Measurements from ENCODE around the gene FAM50A.
A peak's percentile ranks its signal among the peaks of the same experiment; 100 is the strongest.

FAM50A gene

DNA sequence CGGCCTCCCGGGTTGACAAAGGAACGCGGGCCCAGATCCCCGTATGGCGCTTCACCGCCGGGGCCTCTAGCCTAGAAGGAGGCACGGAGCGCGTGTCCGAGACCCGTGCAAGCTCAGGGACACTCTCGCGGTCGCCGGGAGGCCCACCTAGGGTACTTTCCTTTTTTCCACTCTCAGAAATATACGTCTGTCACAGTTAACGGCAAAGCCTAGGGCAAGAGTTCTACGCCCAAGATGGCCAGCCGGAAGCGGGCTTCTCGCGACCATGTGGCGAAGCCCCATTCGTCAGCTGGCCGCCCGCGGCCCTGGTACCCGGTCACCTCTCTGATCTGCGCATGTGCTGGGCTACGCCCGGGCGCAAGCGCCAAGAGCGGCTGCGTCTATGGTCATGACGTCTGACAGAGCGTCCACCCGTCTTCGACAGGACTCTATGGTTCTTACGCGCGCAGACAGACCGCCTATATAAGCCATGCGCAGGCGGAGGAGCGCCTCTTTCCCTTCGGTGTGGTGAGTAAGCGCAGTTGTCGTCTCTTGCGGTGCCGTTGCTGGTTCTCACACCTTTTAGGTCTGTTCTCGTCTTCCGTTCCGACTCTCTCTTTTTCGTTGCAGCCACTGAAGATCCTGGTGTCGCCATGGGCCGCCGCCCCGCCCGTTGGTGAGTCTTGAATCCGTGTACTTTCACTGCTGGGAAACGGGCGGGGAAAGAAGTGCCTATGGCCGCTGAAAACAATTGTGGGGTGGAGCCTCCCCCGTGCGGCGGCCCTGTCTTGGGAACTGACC, 45.9 kb upstream of the FAM50A start, which contains the start of gene RPL10 (continued):
- TF ChIP-seq, protein P1, sequence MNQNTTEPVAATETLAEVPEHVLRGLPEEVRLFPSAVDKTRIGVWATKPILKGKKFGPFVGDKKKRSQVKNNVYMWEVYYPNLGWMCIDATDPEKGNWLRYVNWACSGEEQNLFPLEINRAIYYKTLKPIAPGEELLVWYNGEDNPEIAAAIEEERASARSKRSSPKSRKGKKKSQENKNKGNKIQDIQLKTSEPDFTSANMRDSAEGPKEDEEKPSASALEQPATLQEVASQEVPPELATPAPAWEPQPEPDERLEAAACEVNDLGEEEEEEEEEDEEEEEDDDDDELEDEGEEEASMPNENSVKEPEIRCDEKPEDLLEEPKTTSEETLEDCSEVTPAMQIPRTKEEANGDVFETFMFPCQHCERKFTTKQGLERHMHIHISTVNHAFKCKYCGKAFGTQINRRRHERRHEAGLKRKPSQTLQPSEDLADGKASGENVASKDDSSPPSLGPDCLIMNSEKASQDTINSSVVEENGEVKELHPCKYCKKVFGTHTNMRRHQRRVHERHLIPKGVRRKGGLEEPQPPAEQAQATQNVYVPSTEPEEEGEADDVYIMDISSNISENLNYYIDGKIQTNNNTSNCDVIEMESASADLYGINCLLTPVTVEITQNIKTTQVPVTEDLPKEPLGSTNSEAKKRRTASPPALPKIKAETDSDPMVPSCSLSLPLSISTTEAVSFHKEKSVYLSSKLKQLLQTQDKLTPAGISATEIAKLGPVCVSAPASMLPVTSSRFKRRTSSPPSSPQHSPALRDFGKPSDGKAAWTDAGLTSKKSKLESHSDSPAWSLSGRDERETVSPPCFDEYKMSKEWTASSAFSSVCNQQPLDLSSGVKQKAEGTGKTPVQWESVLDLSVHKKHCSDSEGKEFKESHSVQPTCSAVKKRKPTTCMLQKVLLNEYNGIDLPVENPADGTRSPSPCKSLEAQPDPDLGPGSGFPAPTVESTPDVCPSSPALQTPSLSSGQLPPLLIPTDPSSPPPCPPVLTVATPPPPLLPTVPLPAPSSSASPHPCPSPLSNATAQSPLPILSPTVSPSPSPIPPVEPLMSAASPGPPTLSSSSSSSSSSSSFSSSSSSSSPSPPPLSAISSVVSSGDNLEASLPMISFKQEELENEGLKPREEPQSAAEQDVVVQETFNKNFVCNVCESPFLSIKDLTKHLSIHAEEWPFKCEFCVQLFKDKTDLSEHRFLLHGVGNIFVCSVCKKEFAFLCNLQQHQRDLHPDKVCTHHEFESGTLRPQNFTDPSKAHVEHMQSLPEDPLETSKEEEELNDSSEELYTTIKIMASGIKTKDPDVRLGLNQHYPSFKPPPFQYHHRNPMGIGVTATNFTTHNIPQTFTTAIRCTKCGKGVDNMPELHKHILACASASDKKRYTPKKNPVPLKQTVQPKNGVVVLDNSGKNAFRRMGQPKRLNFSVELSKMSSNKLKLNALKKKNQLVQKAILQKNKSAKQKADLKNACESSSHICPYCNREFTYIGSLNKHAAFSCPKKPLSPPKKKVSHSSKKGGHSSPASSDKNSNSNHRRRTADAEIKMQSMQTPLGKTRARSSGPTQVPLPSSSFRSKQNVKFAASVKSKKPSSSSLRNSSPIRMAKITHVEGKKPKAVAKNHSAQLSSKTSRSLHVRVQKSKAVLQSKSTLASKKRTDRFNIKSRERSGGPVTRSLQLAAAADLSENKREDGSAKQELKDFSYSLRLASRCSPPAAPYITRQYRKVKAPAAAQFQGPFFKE (tag by site-specific recombination; IDR thresholded peaks at IDR 0.05; ENCODE audit: borderline replicate concordance), result no peak
- no peak for TF ChIP-seq ZNF302 (tag by site-specific recombination; IDR thresholded peaks at IDR 0.05; ENCODE audit: low read depth)
- TF ChIP-seq GFI1B (tag by site-specific recombination; IDR thresholded peaks at IDR 0.05), result peak; percentile 67; the same call in 1 of the 2 replicates
- TF ChIP-seq ZNF843 (tag by site-specific recombination; IDR thresholded peaks at IDR 0.05), result 0 out of 2 replicates have a peak, but pooled peaks have one; percentile 11
- TF ChIP-seq BCL11A (tag by site-specific recombination; IDR thresholded peaks at IDR 0.05; ENCODE audit: low read depth), result no peak
- no peak for TF ChIP-seq GLI2 (tag by site-specific recombination; IDR thresholded peaks at IDR 0.05; ENCODE audit: borderline replicate concordance, low read depth)
- no peak for TF ChIP-seq ZNF350 (tag by site-specific recombination; IDR thresholded peaks at IDR 0.05)
- TF ChIP-seq ZNF837 (tag by site-specific recombination; IDR thresholded peaks at IDR 0.05), result peak; percentile 78; the same call in 1 of the 2 replicates
- TF ChIP-seq ZNF37A (tag by site-specific recombination; IDR thresholded peaks at IDR 0.05), result no peak
- TF ChIP-seq IKZF3 (tag by site-specific recombination; IDR thresholded peaks at IDR 0.05), result no peak
- TF ChIP-seq ZNF585B (tag by site-specific recombination; IDR thresholded peaks at IDR 0.05), result no peak
- no peak for TF ChIP-seq ZNF521 (tag by site-specific recombination; IDR thresholded peaks at IDR 0.05)
- no peak for TF ChIP-seq ZFP3 (tag by site-specific recombination; IDR thresholded peaks at IDR 0.05; ENCODE audit: low read depth)
- no peak for TF ChIP-seq FEZF1 (tag by site-specific recombination; IDR thresholded peaks at IDR 0.05)
- TF ChIP-seq KLF10 (tag by site-specific recombination; IDR thresholded peaks at IDR 0.05), result no peak; the same call in 1 of the 2 replicates
- no peak for TF ChIP-seq ZNF558 (tag by site-specific recombination; IDR thresholded peaks at IDR 0.05)
- TF ChIP-seq ZNF311 (tag by site-specific recombination; IDR thresholded peaks at IDR 0.05; ENCODE audit: borderline replicate concordance), result no peak
- peak; percentile 64 for TF ChIP-seq ZBTB17 (tag by site-specific recombination; IDR thresholded peaks at IDR 0.05)

DNA sequence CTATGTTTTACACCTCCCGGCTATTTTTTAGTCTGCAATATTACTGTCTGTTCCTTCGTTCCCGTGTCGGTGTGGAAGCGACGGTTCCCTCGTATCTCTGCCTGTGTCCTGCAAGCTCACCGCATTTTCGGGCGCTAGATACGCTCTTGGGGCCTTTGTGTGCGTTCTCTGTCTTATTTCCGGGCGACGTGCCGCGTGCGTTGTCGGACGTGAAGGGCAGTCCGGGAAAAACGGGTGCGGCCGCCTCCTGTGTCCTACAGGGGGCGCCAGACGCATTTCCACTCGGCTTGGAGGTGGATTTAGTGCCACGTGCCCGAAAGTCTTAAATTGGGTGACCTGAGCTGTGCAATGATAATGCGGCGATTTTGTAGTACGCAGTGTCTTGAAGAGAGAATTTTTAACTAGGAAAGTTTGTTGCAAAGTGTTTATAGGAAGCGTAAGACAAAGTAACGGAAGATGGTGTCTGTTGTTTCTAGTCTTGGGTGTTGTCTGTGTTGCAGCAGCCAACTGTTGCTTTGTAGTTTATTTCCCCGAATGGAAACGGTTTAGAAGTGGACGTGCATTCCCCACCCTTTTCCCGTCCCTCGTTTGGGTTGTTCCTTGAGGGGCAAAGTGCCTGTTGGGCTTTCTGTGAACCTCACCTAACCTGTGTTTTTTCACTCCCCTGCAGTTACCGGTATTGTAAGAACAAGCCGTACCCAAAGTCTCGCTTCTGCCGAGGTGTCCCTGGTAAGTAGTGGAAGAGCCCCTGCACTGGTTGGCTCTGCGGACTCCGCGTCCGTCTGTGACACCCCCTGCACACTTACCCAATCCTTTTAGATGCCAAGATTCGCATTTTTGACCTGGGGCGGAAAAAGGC, 45.0 kb upstream of the FAM50A start:
- Histone ChIP-seq H3K36me3 (ENCODE audit: control insufficient read depth in 2 of 2, insufficient read depth in 1 of 2, low read length in 2 of 2) (peaks cover 0 to 44% of the 10 kb centered on the region in 2 experiments; a peak in 1 of 3 replicates), H3K27ac (ENCODE audit: extremely low read depth, low read depth, low read length) (peak overlapping the region; percentile 84), H3K4me1 (ENCODE audit: control insufficient read depth, insufficient read depth, low read length) (no peaks in the 10 kb centered on the region), H3K9me3 (ENCODE audit: control insufficient read depth, insufficient read depth, low read depth, low read length) (no peaks in the 10 kb centered on the region), H3K4me3 (ENCODE audit: low read depth, low read length) (peak overlapping the region; percentile 66)
- ChIA-PET POLR2A (interaction anchor here (0.6 to 6.5 kb wide), 12 partner anchors 12 to 134 kb away, joined by 3 to 57 read pairs (median 7); partner anchors contain the start of genes DNASE1L1, EMD, FLNA and SLC10A3), CTCF (interaction anchor here (0.6 to 1.9 kb wide), 16 partner anchors 9 to 136 kb away, joined by 3 to 8 read pairs (median 4); partner anchors contain the start of gene DNASE1L1)
- TF ChIP-seq ZNF660 (tag by site-specific recombination; IDR thresholded peaks at IDR 0.05) (0 out of 2 replicates have a peak, but pooled peaks have one; percentile 6), ZNF76 (tag by site-specific recombination; IDR thresholded peaks at IDR 0.05; ENCODE audit: borderline replicate concordance, low read depth) (peak; percentile 60; the same call in 1 of the 2 replicates), SCRT2 (tag by site-specific recombination; IDR thresholded peaks at IDR 0.05) (peak; percentile 97), RBAK (tag by site-specific recombination; IDR thresholded peaks at IDR 0.05) (no peak), ZNF776 (tag by site-specific recombination; IDR thresholded peaks at IDR 0.05; ENCODE audit: borderline replicate concordance) (no peak)
- TF ChIP-seq, protein P2, sequence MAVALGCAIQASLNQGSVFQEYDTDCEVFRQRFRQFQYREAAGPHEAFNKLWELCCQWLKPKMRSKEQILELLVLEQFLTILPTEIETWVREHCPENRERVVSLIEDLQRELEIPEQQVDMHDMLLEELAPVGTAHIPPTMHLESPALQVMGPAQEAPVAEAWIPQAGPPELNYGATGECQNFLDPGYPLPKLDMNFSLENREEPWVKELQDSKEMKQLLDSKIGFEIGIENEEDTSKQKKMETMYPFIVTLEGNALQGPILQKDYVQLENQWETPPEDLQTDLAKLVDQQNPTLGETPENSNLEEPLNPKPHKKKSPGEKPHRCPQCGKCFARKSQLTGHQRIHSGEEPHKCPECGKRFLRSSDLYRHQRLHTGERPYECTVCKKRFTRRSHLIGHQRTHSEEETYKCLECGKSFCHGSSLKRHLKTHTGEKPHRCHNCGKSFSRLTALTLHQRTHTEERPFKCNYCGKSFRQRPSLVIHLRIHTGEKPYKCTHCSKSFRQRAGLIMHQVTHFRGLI (tag by site-specific recombination; IDR thresholded peaks at IDR 0.05), result peak; percentile 33; the same call in 1 of the 2 replicates
- TF ChIP-seq, protein P3, sequence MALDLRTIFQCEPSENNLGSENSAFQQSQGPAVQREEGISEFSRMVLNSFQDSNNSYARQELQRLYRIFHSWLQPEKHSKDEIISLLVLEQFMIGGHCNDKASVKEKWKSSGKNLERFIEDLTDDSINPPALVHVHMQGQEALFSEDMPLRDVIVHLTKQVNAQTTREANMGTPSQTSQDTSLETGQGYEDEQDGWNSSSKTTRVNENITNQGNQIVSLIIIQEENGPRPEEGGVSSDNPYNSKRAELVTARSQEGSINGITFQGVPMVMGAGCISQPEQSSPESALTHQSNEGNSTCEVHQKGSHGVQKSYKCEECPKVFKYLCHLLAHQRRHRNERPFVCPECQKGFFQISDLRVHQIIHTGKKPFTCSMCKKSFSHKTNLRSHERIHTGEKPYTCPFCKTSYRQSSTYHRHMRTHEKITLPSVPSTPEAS (tag by site-specific recombination; IDR thresholded peaks at IDR 0.05), result no peak
